ENCODE data around the gene CRACR2A. TPM values are rescaled to one million over a fixed set of nuclear protein-coding genes. Genes with fewer than 3 reads are reported as not detected.

CRACR2A gene
- total RNA-seq, 1 donor from 2014 or later, result 6.5 TPM

DNA sequence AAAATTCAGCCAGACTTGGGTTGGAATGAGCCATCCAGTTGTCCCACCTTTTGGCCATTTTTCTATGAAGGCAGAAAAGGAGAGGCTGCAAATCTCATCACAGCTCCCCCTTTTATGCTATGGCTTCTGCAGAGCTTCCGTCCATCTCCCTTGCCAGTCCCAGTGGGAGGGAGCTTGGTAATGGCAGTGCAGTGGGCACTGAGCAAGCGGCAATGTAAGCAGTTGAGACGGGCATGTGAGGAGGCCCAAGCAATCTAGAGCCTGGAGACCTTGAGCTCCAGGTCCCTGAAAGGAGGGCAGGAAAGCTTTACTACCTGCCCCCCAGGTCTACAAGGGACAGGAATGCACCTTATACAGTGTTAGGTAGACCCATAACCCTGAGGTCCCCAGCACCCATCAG is 73.1 kb downstream of the CRACR2A start:
- Mint-ChIP-seq H3K27ac (ENCODE audit: unreplicated experiment) (no peak overlapping the region), H3K9me3 (ENCODE audit: unreplicated experiment) (no peaks in the 10 kb centered on the region), H3K36me3 (ENCODE audit: low read depth, unreplicated experiment) (peaks cover 4% of the 10 kb centered on the region), H3K27me3 (ENCODE audit: unreplicated experiment) (peaks cover 1% of the 10 kb centered on the region), H3K4me3 (ENCODE audit: unreplicated experiment) (no peak overlapping the region), H3K4me1 (ENCODE audit: unreplicated experiment) (no peaks in the 10 kb centered on the region)
- TF ChIP-seq, protein P1, sequence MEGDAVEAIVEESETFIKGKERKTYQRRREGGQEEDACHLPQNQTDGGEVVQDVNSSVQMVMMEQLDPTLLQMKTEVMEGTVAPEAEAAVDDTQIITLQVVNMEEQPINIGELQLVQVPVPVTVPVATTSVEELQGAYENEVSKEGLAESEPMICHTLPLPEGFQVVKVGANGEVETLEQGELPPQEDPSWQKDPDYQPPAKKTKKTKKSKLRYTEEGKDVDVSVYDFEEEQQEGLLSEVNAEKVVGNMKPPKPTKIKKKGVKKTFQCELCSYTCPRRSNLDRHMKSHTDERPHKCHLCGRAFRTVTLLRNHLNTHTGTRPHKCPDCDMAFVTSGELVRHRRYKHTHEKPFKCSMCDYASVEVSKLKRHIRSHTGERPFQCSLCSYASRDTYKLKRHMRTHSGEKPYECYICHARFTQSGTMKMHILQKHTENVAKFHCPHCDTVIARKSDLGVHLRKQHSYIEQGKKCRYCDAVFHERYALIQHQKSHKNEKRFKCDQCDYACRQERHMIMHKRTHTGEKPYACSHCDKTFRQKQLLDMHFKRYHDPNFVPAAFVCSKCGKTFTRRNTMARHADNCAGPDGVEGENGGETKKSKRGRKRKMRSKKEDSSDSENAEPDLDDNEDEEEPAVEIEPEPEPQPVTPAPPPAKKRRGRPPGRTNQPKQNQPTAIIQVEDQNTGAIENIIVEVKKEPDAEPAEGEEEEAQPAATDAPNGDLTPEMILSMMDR (IDR thresholded peaks at IDR 0.05; ENCODE audit: unreplicated experiment), result no peak
- no peak for DNase-seq (ENCODE audit: low spot score)

- H3K9me3 Mint-ChIP-seq (ENCODE audit: unreplicated experiment), result no peaks in the 10 kb centered on the region
- no peak for DNase-seq (ENCODE audit: low spot score)
- peaks cover 1% of the 10 kb centered on the region for H3K27me3 Mint-ChIP-seq (ENCODE audit: unreplicated experiment)
- no peak overlapping the region for H3K27ac Mint-ChIP-seq (ENCODE audit: unreplicated experiment)
- H3K4me3 Mint-ChIP-seq (ENCODE audit: unreplicated experiment), result no peak overlapping the region
- TF ChIP-seq, protein P1 (IDR thresholded peaks at IDR 0.05; ENCODE audit: unreplicated experiment), result no peak
- peaks cover 5% of the 10 kb centered on the region for H3K36me3 Mint-ChIP-seq (ENCODE audit: low read depth, unreplicated experiment)
- H3K4me1 Mint-ChIP-seq (ENCODE audit: unreplicated experiment), result no peaks in the 10 kb centered on the region
Measured at GRCh38 chr12:3677609-3678008, 75.3 kb downstream of the CRACR2A start.

GRCh38 chr12:3673981-3674708 is 78.8 kb downstream of the CRACR2A start:
- Mint-ChIP-seq H3K27me3 (ENCODE audit: unreplicated experiment) (no peaks in the 10 kb centered on the region), H3K27ac (ENCODE audit: unreplicated experiment) (no peak overlapping the region), H3K9me3 (ENCODE audit: unreplicated experiment) (no peaks in the 10 kb centered on the region), H3K4me3 (ENCODE audit: unreplicated experiment) (no peak overlapping the region), H3K4me1 (ENCODE audit: unreplicated experiment) (no peaks in the 10 kb centered on the region), H3K36me3 (ENCODE audit: low read depth, unreplicated experiment) (peaks cover 4% of the 10 kb centered on the region)
- no peak for DNase-seq (ENCODE audit: low spot score)
- TF ChIP-seq, protein P1 (IDR thresholded peaks at IDR 0.05; ENCODE audit: unreplicated experiment), result no peak

DNA sequence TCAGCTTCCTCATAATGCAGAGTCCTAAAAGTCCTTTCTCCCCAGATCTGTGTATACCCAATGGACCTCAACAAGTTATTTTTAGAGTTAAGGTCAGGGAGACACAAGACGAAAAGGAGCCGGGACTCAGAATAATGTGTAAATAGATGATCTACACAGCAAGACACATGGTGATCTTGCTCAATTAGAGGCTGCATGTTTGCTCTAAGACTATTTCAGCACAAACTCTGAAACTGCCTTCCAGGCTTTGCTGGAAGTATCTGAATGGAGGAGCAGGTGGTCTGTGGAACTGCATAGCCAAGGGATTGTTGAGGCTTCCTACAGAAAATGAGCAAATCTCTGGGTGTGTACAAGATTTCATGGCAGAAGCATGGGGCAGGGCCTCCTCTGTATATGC is 80.8 kb downstream of the CRACR2A start:
- H3K4me3 Mint-ChIP-seq (ENCODE audit: unreplicated experiment), result no peak overlapping the region
- peaks cover 4% of the 10 kb centered on the region for H3K36me3 Mint-ChIP-seq (ENCODE audit: low read depth, unreplicated experiment)
- DNase-seq (ENCODE audit: low spot score), result no peak
- no peaks in the 10 kb centered on the region for H3K9me3 Mint-ChIP-seq (ENCODE audit: unreplicated experiment)
- no peaks in the 10 kb centered on the region for H3K27me3 Mint-ChIP-seq (ENCODE audit: unreplicated experiment)
- no peak overlapping the region for H3K27ac Mint-ChIP-seq (ENCODE audit: unreplicated experiment)
- TF ChIP-seq, protein P1 (IDR thresholded peaks at IDR 0.05; ENCODE audit: unreplicated experiment), result no peak
- H3K4me1 Mint-ChIP-seq (ENCODE audit: unreplicated experiment), result no peaks in the 10 kb centered on the region

DNA sequence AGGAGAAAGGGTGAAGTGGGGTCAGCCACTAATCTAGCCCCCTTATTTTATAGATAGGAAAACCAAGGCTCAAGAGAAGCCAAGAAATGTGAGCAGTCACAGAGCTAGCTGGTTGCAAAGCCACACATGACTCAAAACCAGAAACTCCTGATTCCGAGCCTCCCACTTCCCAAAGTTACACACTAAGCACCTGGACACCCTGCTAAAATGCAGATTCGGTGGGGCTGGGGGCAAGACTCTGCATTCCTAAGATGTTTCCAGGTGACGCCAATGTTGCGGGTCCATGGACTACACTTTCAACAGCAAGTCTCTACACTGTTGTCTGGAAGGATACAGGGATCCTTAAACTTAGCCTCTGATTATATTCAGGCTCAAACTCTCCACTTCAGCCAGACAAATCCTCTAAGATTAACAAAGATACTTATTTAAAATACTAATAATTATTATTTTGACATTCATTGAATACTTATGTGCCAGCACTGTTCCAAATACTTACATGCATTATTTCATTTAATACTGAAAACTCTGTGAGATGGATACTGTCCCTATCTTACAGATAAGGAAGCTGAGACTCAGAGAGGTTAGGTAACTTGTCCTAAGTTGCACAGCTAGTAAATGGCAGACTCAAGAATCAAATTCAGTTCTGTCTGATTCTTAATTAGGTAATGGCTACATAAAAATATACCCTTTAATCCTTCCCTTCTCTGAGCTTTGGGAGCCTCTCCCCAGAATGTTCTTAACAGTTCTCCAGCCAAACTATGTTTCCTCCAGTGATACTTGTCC is 81.4 kb downstream of the CRACR2A start:
- no peak for DNase-seq (ENCODE audit: low spot score)
- TF ChIP-seq, protein P1 (IDR thresholded peaks at IDR 0.05; ENCODE audit: unreplicated experiment), result no peak
- no peaks in the 10 kb centered on the region for H3K27me3 Mint-ChIP-seq (ENCODE audit: unreplicated experiment)
- H3K4me1 Mint-ChIP-seq (ENCODE audit: unreplicated experiment), result no peaks in the 10 kb centered on the region
- H3K36me3 Mint-ChIP-seq (ENCODE audit: low read depth, unreplicated experiment), result peaks cover 4% of the 10 kb centered on the region
- H3K9me3 Mint-ChIP-seq (ENCODE audit: unreplicated experiment), result no peaks in the 10 kb centered on the region
- H3K4me3 Mint-ChIP-seq (ENCODE audit: unreplicated experiment), result no peak overlapping the region
- H3K27ac Mint-ChIP-seq (ENCODE audit: unreplicated experiment), result no peak overlapping the region

Measured in endothelial cell (in vitro differentiated cells).